HEK293 (cell line): Measurements from ENCODE around the gene DUSP22.

Source experiments
- BCL6B ChIP-seq: fragments of 450-650 bp; formaldehyde crosslinking; IDR thresholded peaks from 2 replicates; pipeline ENCODE4 v1.5.1; 2017; ENCODE audit warnings: missing biosample characterization, missing genetic modification characterization
- CTCF ChIP-seq: fragments of 450-650 bp; formaldehyde crosslinking; IDR thresholded peaks from 2 replicates; pipeline ENCODE4 v1.5.1; 2016; ENCODE audit warnings: missing biosample characterization, missing genetic modification characterization
- PBX3 ChIP-seq: sonication (generic); formaldehyde crosslinking; IDR thresholded peaks from 2 replicates; pipeline ENCODE4 v1.8.1; 2022; ENCODE audit warnings: mild to moderate bottlenecking, moderate library complexity, missing genetic modification reagents
- ZNF24 ChIP-seq: fragments of 450-650 bp; formaldehyde crosslinking; IDR thresholded peaks from 2 replicates; pipeline ENCODE4 v1.5.1; 2016; ENCODE audit warnings: missing biosample characterization, missing genetic modification characterization
- ZNF280D ChIP-seq: fragments of 450-650 bp; formaldehyde crosslinking; IDR thresholded peaks from 2 replicates; pipeline ENCODE4 v1.5.1; 2016; ENCODE audit warnings: missing biosample characterization, missing genetic modification characterization
- ZNF302 ChIP-seq: fragments of 450-650 bp; formaldehyde crosslinking; IDR thresholded peaks from 2 replicates; pipeline ENCODE4 v1.5.1; 2016; ENCODE audit warnings: missing biosample characterization, missing genetic modification characterization, low read depth
- ZNF362 ChIP-seq: fragments of 450-650 bp; formaldehyde crosslinking; IDR thresholded peaks from 2 replicates; pipeline ENCODE4 v1.5.1; 2016; ENCODE audit warnings: missing biosample characterization, missing genetic modification characterization
- ZNF510 ChIP-seq: fragments of 450-650 bp; formaldehyde crosslinking; IDR thresholded peaks from 2 replicates; pipeline ENCODE4 v1.5.1; 2018; ENCODE audit warnings: mild to moderate bottlenecking, missing genetic modification characterization, missing biosample characterization; ENCODE audit not compliant: insufficient replicate concordance
- ZNF830 ChIP-seq: fragments of 450-650 bp; IDR thresholded peaks from 2 replicates; pipeline ENCODE4 v1.5.0; 2018; ENCODE audit warnings: missing biosample characterization, missing genetic modification characterization, low read depth, mild to moderate bottlenecking, moderate library complexity

GRCh38 chr6:366389-367297 is 74.4 kb downstream of the DUSP22 start:
- TF ChIP-seq CTCF (tag by site-specific recombination) (no peak), ZNF24 (tag by site-specific recombination) (no peak), ZNF362 (tag by site-specific recombination) (no peak), ZNF302 (tag by site-specific recombination) (no peak), PBX3 (CRISPR knock-in tag) (no peak), BCL6B (no peak), ZNF280D (tag by site-specific recombination) (no peak), ZNF830 (tag by site-specific recombination) (no peak), ZNF510 (tag by site-specific recombination) (no peak)
